ENCODE data around the gene MAN2A2.

Gene MAN2A2

DNA sequence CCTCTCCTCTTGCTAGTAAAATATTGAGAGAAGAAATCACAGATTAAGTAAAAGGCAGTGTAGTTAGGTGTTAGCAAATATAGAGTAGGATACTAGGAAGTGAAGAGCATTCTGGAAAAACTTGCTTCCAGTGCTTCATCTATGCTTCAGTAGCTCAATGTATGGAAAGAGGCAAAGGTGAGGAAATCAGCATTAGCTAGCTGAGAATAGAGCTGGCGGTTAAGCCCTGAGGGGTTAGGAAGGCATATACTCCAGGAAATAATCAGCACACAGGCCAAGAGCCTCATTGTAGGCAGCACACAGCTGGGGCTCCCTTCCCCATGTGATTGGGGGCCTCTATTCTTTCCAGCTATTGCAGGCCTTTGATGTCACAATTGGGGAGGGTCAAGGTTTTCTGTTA, 65.3 kb downstream of the MAN2A2 start:
- no peaks in the 10 kb centered on the region for H3K4me1 Mint-ChIP-seq

DNA sequence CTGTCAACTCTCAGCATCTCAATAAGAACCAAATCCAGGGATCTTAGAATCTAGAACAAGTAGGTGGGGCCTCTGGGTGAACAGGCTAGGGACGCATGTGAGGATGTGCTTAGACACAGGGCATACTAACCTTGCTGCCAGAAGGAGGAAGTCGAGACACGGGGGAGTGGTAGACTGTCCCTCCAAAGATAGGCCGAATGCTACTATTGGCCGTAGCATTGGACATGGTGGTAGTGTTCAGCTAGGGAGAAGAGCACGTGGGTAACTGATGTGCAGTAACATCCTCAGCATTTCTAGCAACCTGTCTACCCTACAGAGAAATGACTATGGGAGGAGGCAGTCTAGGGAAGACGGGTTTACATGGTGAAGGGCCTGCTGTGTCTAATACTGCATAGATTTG, 67.2 kb downstream of the MAN2A2 start:
- Mint-ChIP-seq H3K27ac (peak overlapping the region; percentile 42), H3K4me3 (no peak overlapping the region), H3K36me3 (peaks cover 14 to 23% of the 10 kb centered on the region in 2 donors), H3K4me1 (no peaks in the 10 kb centered on the region), H3K9me3 (no peaks in the 10 kb centered on the region), H3K27me3 (no peaks in the 10 kb centered on the region)
- no peak for DNase-seq
- no peak for ATAC-seq (replicated peaks)

More for the DNA sequence above, 65.3 kb downstream of the MAN2A2 start:
- no peaks in the 10 kb centered on the region for H3K9me3 Mint-ChIP-seq
- peak overlapping the region; percentile 25 for H3K27ac Mint-ChIP-seq
- H3K27me3 Mint-ChIP-seq: no peaks in the 10 kb centered on the region
- DNase-seq (no peak), ATAC-seq (replicated peaks) (no peak)
- peaks cover 4 to 23% of the 10 kb centered on the region in 2 donors for H3K36me3 Mint-ChIP-seq
- no peak overlapping the region for H3K4me3 Mint-ChIP-seq

- peaks cover 16 to 21% of the 10 kb centered on the region in 2 donors for H3K36me3 Mint-ChIP-seq
- no peak for ATAC-seq (replicated peaks)
- H3K9me3 Mint-ChIP-seq: no peaks in the 10 kb centered on the region
- H3K4me3 Mint-ChIP-seq: no peak overlapping the region
- no peaks in the 10 kb centered on the region for H3K27me3 Mint-ChIP-seq
- DNase-seq: no peak
- no peaks in the 10 kb centered on the region for H3K4me1 Mint-ChIP-seq
- H3K27ac Mint-ChIP-seq: no peak overlapping the region
Observed at GRCh38 chr15:90972133-90972532, 69.0 kb downstream of the MAN2A2 start.
